Activated naive CD8-positive, alpha-beta T cell treated with anti-CD3 and anti-CD28 coated beads, Interleukin-2, amount 50 U/mL, for 24 hours (primary cell): ENCODE data around the gene CHDH.

Source experiments
- ATAC-seq: fragments of 150-1000 bp; cut with Tn5 transposase; one replicate; pipeline ENCODE4 v1.10.0; 2021
- DNase-seq: peaks from one replicate; pipeline ENCODE4 v3.0.0; 2021
- H3K27ac Mint-ChIP-seq: one replicate; pipeline ENCODE4 v1.8.0; 2021; ENCODE audit warnings: mild to moderate bottlenecking, mixed read lengths
- H3K27me3 Mint-ChIP-seq: one replicate; pipeline ENCODE4 v1.8.0; 2021; ENCODE audit warnings: mixed read lengths
- H3K36me3 Mint-ChIP-seq: one replicate; pipeline ENCODE4 v1.8.0; 2021; ENCODE audit warnings: low read depth, mixed read lengths
- H3K4me1 Mint-ChIP-seq: one replicate; pipeline ENCODE4 v1.8.0; 2021; ENCODE audit warnings: mixed read lengths
- H3K4me3 Mint-ChIP-seq: one replicate; pipeline ENCODE4 v1.8.0; 2021; ENCODE audit warnings: mild to moderate bottlenecking, moderate library complexity, mixed read lengths
- H3K9me3 Mint-ChIP-seq: one replicate; pipeline ENCODE4 v1.8.0; 2021; ENCODE audit warnings: mixed read lengths

The CHDH gene

DNA sequence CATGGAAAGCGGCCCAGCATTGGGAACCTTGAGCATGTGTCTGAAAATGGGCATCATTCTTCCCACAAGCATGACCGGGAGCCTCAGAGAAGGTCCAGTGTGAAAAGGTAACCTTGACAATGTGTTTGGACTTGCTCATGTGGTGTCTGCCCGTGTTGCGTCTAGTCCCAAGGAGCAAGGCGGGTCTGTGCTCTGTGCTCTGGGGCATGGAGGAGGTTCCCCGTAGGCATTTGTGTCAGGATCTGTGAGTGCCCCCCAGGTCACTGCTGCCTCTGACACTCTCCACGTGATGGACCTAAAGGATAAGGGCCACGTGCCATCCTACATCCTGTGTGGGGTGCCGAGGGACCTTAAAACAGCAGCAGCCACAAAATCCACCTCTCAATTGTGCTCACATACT, 44.9 kb downstream of the CHDH start:
- H3K4me3 Mint-ChIP-seq: no peak overlapping the region
- H3K9me3 Mint-ChIP-seq: no peaks in the 10 kb centered on the region
- H3K36me3 Mint-ChIP-seq: no peaks in the 10 kb centered on the region
- no peaks in the 10 kb centered on the region for H3K27me3 Mint-ChIP-seq
- DNase-seq: no peak
- no peak overlapping the region for H3K27ac Mint-ChIP-seq
- no peaks in the 10 kb centered on the region for H3K4me1 Mint-ChIP-seq
- no peak for ATAC-seq

- Mint-ChIP-seq H3K36me3 (no peaks in the 10 kb centered on the region), H3K9me3 (no peaks in the 10 kb centered on the region), H3K4me3 (no peak overlapping the region), H3K27me3 (no peaks in the 10 kb centered on the region), H3K4me1 (no peaks in the 10 kb centered on the region), H3K27ac (no peak overlapping the region)
- ATAC-seq (no peak), DNase-seq (no peak)
These were observed 45.9 kb downstream of the CHDH start for GRCh38 chr3:53800041-53800906.

GRCh38 chr3:53799338-53799865, 46.8 kb downstream of the CHDH start:
- DNase-seq: no peak
- no peaks in the 10 kb centered on the region for H3K4me1 Mint-ChIP-seq
- no peak overlapping the region for H3K4me3 Mint-ChIP-seq
- H3K27ac Mint-ChIP-seq: no peak overlapping the region
- no peaks in the 10 kb centered on the region for H3K27me3 Mint-ChIP-seq
- no peak for ATAC-seq
- no peaks in the 10 kb centered on the region for H3K9me3 Mint-ChIP-seq
- no peaks in the 10 kb centered on the region for H3K36me3 Mint-ChIP-seq

GRCh38 chr3:53798144-53798543, 48.1 kb downstream of the CHDH start:
- no peaks in the 10 kb centered on the region for H3K4me1 Mint-ChIP-seq
- no peaks in the 10 kb centered on the region for H3K9me3 Mint-ChIP-seq
- H3K4me3 Mint-ChIP-seq: no peak overlapping the region
- no peak for DNase-seq
- no peaks in the 10 kb centered on the region for H3K27me3 Mint-ChIP-seq
- no peak overlapping the region for H3K27ac Mint-ChIP-seq
- no peaks in the 10 kb centered on the region for H3K36me3 Mint-ChIP-seq
- ATAC-seq: no peak

DNA sequence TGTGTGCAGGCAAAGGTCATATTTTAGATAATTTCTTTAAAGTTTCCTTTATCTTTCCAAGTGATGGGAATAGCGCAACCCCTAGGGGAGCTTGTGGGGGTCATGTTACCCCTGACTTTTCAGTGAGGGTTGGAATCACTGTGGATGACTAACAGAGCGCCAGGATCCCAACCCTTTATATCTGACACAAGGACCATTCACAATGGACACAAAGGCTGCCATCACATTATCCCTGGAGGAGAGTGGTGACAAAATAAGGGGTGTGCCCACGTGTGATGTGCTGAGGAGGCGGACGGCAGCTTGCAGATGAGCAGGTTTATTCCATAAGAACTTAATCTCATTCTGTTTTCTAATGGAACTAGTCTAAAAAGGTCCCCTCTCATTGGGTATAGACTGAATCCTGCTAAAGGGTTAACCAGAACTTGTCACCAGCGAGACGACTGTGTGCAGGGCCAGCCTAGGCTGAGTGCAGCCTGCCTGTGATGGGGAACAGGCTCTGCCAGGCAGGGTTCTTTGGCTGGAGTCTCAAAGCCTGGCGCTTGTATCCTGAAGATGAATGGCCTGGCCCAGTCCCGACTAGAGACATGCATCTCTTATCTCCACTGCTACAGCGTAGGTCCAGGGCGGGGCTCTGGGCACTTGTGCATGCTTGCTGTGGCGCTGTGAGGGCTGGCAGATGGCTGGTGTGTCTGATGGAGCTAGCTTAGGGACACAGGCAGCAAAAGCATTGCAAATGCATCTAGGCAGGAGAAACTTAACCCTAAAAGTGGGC, 50.2 kb downstream of the CHDH start:
- Mint-ChIP-seq H3K9me3 (no peaks in the 10 kb centered on the region), H3K36me3 (no peaks in the 10 kb centered on the region), H3K4me3 (no peak overlapping the region), H3K27me3 (no peaks in the 10 kb centered on the region), H3K27ac (no peak overlapping the region), H3K4me1 (no peaks in the 10 kb centered on the region)
- DNase-seq (no peak), ATAC-seq (no peak)

GRCh38 chr3:53795176-53795575, 51.0 kb downstream of the CHDH start:
- Mint-ChIP-seq H3K36me3 (no peaks in the 10 kb centered on the region), H3K4me1 (no peaks in the 10 kb centered on the region)

GRCh38 chr3:53794597-53794996, 51.6 kb downstream of the CHDH start:
- Mint-ChIP-seq H3K36me3 (no peaks in the 10 kb centered on the region), H3K4me1 (no peaks in the 10 kb centered on the region), H3K9me3 (no peaks in the 10 kb centered on the region), H3K27me3 (no peaks in the 10 kb centered on the region), H3K27ac (no peak overlapping the region), H3K4me3 (no peak overlapping the region)
- DNase-seq (no peak), ATAC-seq (no peak)

More at GRCh38 chr3:53795176-53795575, 51.0 kb downstream of the CHDH start:
- Mint-ChIP-seq H3K27ac (no peak overlapping the region), H3K4me3 (no peak overlapping the region), H3K27me3 (no peaks in the 10 kb centered on the region), H3K9me3 (no peaks in the 10 kb centered on the region)
- no peak for DNase-seq
- no peak for ATAC-seq

- no peaks in the 10 kb centered on the region for H3K36me3 Mint-ChIP-seq
- H3K9me3 Mint-ChIP-seq: no peaks in the 10 kb centered on the region
- ATAC-seq: no peak
- no peak for DNase-seq
- H3K4me1 Mint-ChIP-seq: no peaks in the 10 kb centered on the region
- H3K27me3 Mint-ChIP-seq: no peaks in the 10 kb centered on the region
- no peak overlapping the region for H3K27ac Mint-ChIP-seq
- no peak overlapping the region for H3K4me3 Mint-ChIP-seq
These were observed 53.4 kb downstream of the CHDH start for GRCh38 chr3:53792866-53793265.

GRCh38 chr3:53791317-53791716, 54.9 kb downstream of the CHDH start:
- no peak overlapping the region for H3K27ac Mint-ChIP-seq
- no peaks in the 10 kb centered on the region for H3K4me1 Mint-ChIP-seq
- peaks cover 3% of the 10 kb centered on the region for H3K27me3 Mint-ChIP-seq
- no peak for ATAC-seq
- H3K36me3 Mint-ChIP-seq: no peaks in the 10 kb centered on the region
- H3K9me3 Mint-ChIP-seq: no peaks in the 10 kb centered on the region
- no peak for DNase-seq
- H3K4me3 Mint-ChIP-seq: no peak overlapping the region

DNA sequence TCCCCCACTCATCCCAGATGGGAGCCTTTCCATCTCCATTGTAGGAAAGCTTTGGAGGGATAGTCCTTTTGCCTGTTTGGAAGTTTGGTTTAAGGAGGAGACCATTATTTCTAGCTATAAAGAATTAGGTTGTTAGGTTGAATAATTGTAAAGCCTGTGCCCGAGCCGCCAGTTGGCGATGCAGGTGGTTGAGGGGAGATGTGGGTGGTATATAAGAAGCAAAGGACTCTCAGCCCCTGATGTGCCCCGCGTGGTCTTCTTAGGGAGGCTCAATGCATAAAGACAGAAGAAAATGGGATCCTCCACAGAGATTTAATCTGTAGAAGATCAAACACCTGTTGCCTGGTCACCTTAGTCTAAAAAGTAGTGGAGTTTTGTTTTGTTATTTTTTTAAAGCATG, 55.7 kb downstream of the CHDH start:
- H3K9me3 Mint-ChIP-seq: no peaks in the 10 kb centered on the region
- peaks cover 3% of the 10 kb centered on the region for H3K27me3 Mint-ChIP-seq
- no peak overlapping the region for H3K4me3 Mint-ChIP-seq
- DNase-seq (no peak), ATAC-seq (no peak)
- H3K27ac Mint-ChIP-seq: no peak overlapping the region
- H3K36me3 Mint-ChIP-seq: no peaks in the 10 kb centered on the region
- no peaks in the 10 kb centered on the region for H3K4me1 Mint-ChIP-seq

- H3K36me3 Mint-ChIP-seq: no peaks in the 10 kb centered on the region
- DNase-seq (no peak), ATAC-seq (no peak)
- no peak overlapping the region for H3K4me3 Mint-ChIP-seq
- H3K27ac Mint-ChIP-seq: no peak overlapping the region
- no peaks in the 10 kb centered on the region for H3K9me3 Mint-ChIP-seq
- H3K27me3 Mint-ChIP-seq: peaks cover 3% of the 10 kb centered on the region
- H3K4me1 Mint-ChIP-seq: no peaks in the 10 kb centered on the region
These were observed 56.8 kb downstream of the CHDH start for GRCh38 chr3:53789459-53789858.

- no peaks in the 10 kb centered on the region for H3K4me1 Mint-ChIP-seq
- H3K36me3 Mint-ChIP-seq: no peaks in the 10 kb centered on the region
- ATAC-seq (no peak), DNase-seq (no peak)
- no peak overlapping the region for H3K27ac Mint-ChIP-seq
- H3K27me3 Mint-ChIP-seq: peaks cover 3% of the 10 kb centered on the region
- no peaks in the 10 kb centered on the region for H3K9me3 Mint-ChIP-seq
- no peak overlapping the region for H3K4me3 Mint-ChIP-seq
These were observed 58.2 kb downstream of the CHDH start for GRCh38 chr3:53788038-53788437.

GRCh38 chr3:53787016-53787415, 59.2 kb downstream of the CHDH start:
- no peaks in the 10 kb centered on the region for H3K9me3 Mint-ChIP-seq
- H3K27ac Mint-ChIP-seq: no peak overlapping the region
- H3K27me3 Mint-ChIP-seq: peaks cover 5% of the 10 kb centered on the region
- no peak overlapping the region for H3K4me3 Mint-ChIP-seq
- ATAC-seq (no peak), DNase-seq (no peak)
- H3K4me1 Mint-ChIP-seq: no peaks in the 10 kb centered on the region
- H3K36me3 Mint-ChIP-seq: no peaks in the 10 kb centered on the region

GRCh38 chr3:53780806-53781205, 65.4 kb downstream of the CHDH start:
- Mint-ChIP-seq H3K27ac (no peak overlapping the region), H3K27me3 (peaks cover 4% of the 10 kb centered on the region)
- ATAC-seq: no peak

GRCh38 chr3:53780171-53780570, 66.0 kb downstream of the CHDH start:
- H3K36me3 Mint-ChIP-seq: no peaks in the 10 kb centered on the region
- H3K27me3 Mint-ChIP-seq: peaks cover 4% of the 10 kb centered on the region
- H3K4me3 Mint-ChIP-seq: no peak overlapping the region
- DNase-seq (no peak), ATAC-seq (no peak)
- no peaks in the 10 kb centered on the region for H3K4me1 Mint-ChIP-seq
- H3K27ac Mint-ChIP-seq: no peak overlapping the region
- no peaks in the 10 kb centered on the region for H3K9me3 Mint-ChIP-seq

More at GRCh38 chr3:53780806-53781205, 65.4 kb downstream of the CHDH start:
- Mint-ChIP-seq H3K4me1 (no peaks in the 10 kb centered on the region), H3K36me3 (no peaks in the 10 kb centered on the region), H3K9me3 (no peaks in the 10 kb centered on the region), H3K4me3 (no peak overlapping the region)
- no peak for DNase-seq
